Thoracic aorta (tissue), 2 donors: ENCODE results near the gene MOCS1. TPM values are rescaled to one million over a fixed set of nuclear protein-coding genes. Genes with fewer than 3 reads are reported as not detected.
A peak's percentile ranks its signal among the peaks of the same experiment; 100 is the strongest.

Source experiments
- ATAC-seq: fragments of 150-250 bp; one replicate; pipeline ENCODE4 v1.8.0; 2017; ENCODE audit warnings: low read depth; ENCODE audit not compliant: insufficient number of reproducible peaks, low FRiP score
- DNase-seq: peaks from one replicate; pipeline ENCODE4 v3.0.0-alpha.2; 2020; ENCODE audit warnings: low spot score
- H3K27ac ChIP-seq, 2 donors: fragments of 200-600 bp; sonication (generic); 1 replicate in 1 of 2; 2 replicates in 1 of 2; pipeline ENCODE4 v1.5.1; 2016; ENCODE audit warnings: mild to moderate bottlenecking in 2 of 2, moderate library complexity in 2 of 2
- H3K27me3 ChIP-seq: fragments of 200-600 bp; sonication (generic); replicated peaks from 2 replicates; pipeline ENCODE4 v1.6.0; 2016; ENCODE audit warnings: mild to moderate bottlenecking; ENCODE audit not compliant: insufficient read depth
- H3K36me3 ChIP-seq: fragments of 200-600 bp; sonication (generic); one replicate; pipeline ENCODE4 v1.5.1; 2016
- H3K4me1 ChIP-seq, 2 donors: fragments of 200-600 bp; sonication (generic); 1 replicate in 1 of 2; 2 replicates in 1 of 2; pipeline versions ENCODE4 v1.5.1 to v1.6.0; 2016; ENCODE audit warnings: low read depth in 2 of 2, mild to moderate bottlenecking in 1 of 2; ENCODE audit not compliant: control insufficient read depth in 1 of 2
- H3K4me3 ChIP-seq: fragments of 200-600 bp; sonication (generic); 2 replicates; pipeline ENCODE4 v1.5.1; 2016; ENCODE audit warnings: mild to moderate bottlenecking
- H3K9me3 ChIP-seq: fragments of 200-600 bp; sonication (generic); 2 replicates; pipeline ENCODE4 v1.5.1; 2016
- CTCF ChIP-seq: fragments of 200-600 bp; sonication (generic); IDR thresholded peaks from one replicate; pipeline ENCODE4 v1.5.1; 2019; ENCODE audit warnings: antibody characterized with exemption
- total RNA-seq, 2 donors: library from RNA; depleted of rRNA; stranded (reverse); fragments of >200 nt; gene quantifications; one replicate each; pipeline versions ENCODE4 v1.1.0 to v1.2.3, GENCODE V29; 2016

MOCS1 gene
- total RNA-seq, 2 donors from 2014 or later, result 29.1 to 44.9 TPM

GRCh38 chr6:39882531-39882899, 51.7 kb downstream of the MOCS1 start:
- H3K27me3 ChIP-seq, result no peaks in the 10 kb centered on the region
- ATAC-seq, result peak; percentile 55
- peaks cover 42 to 75% of the 10 kb centered on the region in 2 donors for H3K4me1 ChIP-seq
- peak overlapping the region; percentile 12 for H3K4me3 ChIP-seq
- peak overlapping the region; percentile 79 to 96 for H3K27ac ChIP-seq
- TF ChIP-seq CTCF, result no peak
- DNase-seq, result peak; percentile 68
- peaks cover 9% of the 10 kb centered on the region for H3K36me3 ChIP-seq
- no peaks in the 10 kb centered on the region for H3K9me3 ChIP-seq

- peak; percentile 35 for ATAC-seq
- peak overlapping the region; percentile 12 for H3K4me3 ChIP-seq
- TF ChIP-seq CTCF, result no peak
- H3K9me3 ChIP-seq, result no peaks in the 10 kb centered on the region
- H3K27me3 ChIP-seq, result no peaks in the 10 kb centered on the region
- H3K27ac ChIP-seq, result peak overlapping the region; percentile 79 to 96
- H3K36me3 ChIP-seq, result peaks cover 14% of the 10 kb centered on the region
- DNase-seq, result peak; percentile 63
- H3K4me1 ChIP-seq, result peaks cover 36 to 70% of the 10 kb centered on the region in 2 donors
Measured at GRCh38 chr6:39881851-39882530, 52.3 kb downstream of the MOCS1 start.

- no peak for ATAC-seq
- DNase-seq, result no peak
- TF ChIP-seq CTCF, result no peak
- no peaks in the 10 kb centered on the region for H3K9me3 ChIP-seq
- peak overlapping the region; percentile 63 to 96 for H3K27ac ChIP-seq
- no peak overlapping the region for H3K4me3 ChIP-seq
- H3K4me1 ChIP-seq, result peaks cover 30 to 62% of the 10 kb centered on the region in 2 donors
- peaks cover 22% of the 10 kb centered on the region for H3K36me3 ChIP-seq
- H3K27me3 ChIP-seq, result no peaks in the 10 kb centered on the region
Measured at GRCh38 chr6:39880594-39880993, 53.7 kb downstream of the MOCS1 start.

- no peak for TF ChIP-seq CTCF
- H3K4me3 ChIP-seq, result no peak overlapping the region
- H3K9me3 ChIP-seq, result no peaks in the 10 kb centered on the region
- DNase-seq (no peak), ATAC-seq (no peak)
- H3K4me1 ChIP-seq, result peaks cover 30 to 56% of the 10 kb centered on the region in 2 donors
- peaks cover 32% of the 10 kb centered on the region for H3K36me3 ChIP-seq
- H3K27ac ChIP-seq, result peak overlapping the region; percentile 63 to 96
- no peaks in the 10 kb centered on the region for H3K27me3 ChIP-seq
Measured at GRCh38 chr6:39879535-39879934, 54.7 kb downstream of the MOCS1 start.

- Histone ChIP-seq H3K4me3 (no peak overlapping the region), H3K4me1 (peaks cover 18 to 32% of the 10 kb centered on the region in 2 donors), H3K36me3 (peaks cover 57% of the 10 kb centered on the region), H3K9me3 (no peaks in the 10 kb centered on the region), H3K27me3 (no peaks in the 10 kb centered on the region), H3K27ac (peak overlapping the region; percentile 9 to 20)
- no peak for DNase-seq
- ATAC-seq, result no peak
- TF ChIP-seq CTCF, result no peak
Measured at GRCh38 chr6:39876826-39877225, 57.4 kb downstream of the MOCS1 start.
